Forelimb muscle (tissue), 1 donor: ENCODE measurements around the gene PTPN7. TPM values are rescaled to one million over a fixed set of nuclear protein-coding genes. Genes with fewer than 3 reads are reported as not detected.
"Not testable (repeated sequence)": the region's sequence is repeated elsewhere in the genome, so short reads cannot be mapped to it uniquely, and the experiment has no call there.

Experiments used
- DNase-seq: peaks from one replicate; pipeline ENCODE4 v3.0.0-alpha.2; 2013; ENCODE audit warnings: low read depth
- polyA plus RNA-seq: library from polyadenylated mRNA; unstranded; fragments of 120-200 nt; gene quantifications from one replicate; pipeline ENCODE4 v1.2.1, GENCODE V29; 2013; ENCODE audit not compliant: insufficient read length

PTPN7 gene
- polyA plus RNA-seq: 0.92 TPM

GRCh38 chr1:202160377-202160940 lies at the start of gene PTPN7:
TSS of gene PTPN7 (minus strand) at chr1:202160602. CDS start at chr1:202159402, 1,200 bp downstream.
- no peak for DNase-seq

DNA sequence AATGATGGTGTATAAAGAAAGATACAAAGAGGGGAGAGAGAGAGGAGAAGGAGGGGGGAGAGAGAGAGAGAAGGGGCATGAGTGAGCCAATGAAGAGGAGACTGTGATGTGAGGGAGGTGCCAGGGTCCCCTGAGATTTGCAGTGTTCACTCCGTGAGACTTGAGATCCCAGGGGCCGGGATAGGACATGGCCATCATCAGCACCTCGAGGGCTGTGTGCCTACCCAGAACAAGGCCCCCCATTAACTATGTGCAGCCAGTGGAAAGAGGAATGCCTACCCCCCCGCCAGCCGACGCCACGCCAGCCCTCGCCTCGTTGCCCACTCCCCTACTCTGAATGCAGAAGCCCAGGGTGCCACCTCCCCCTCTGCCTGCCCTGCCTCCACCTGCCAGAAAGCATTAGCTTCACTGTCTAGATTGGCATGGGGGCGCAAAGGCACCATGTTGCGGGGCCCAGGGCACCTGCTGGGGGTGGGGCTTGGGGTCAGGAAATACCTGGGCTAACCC lies 48.0 kb upstream of the PTPN7 start:
- DNase-seq: no peak

DNA sequence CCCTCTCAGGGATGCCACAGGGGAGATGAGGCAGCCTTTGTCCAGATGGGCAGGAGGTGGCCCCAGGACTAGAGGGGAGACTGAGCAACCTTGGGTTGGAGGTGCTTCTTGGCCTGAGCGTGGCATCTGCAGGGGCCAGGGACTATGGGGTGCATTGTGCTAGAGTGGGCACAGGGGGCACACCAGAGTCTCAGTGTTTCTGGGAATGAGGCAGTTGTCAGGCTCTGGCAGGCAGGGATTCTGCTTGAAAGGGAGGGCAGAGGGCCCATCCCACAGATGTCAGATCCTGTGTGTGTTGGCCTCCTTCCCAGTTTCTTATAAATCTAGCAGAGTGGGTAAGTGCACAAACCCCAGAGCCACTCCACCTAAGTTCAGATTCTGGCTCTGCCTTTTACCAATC lies 46.9 kb upstream of the PTPN7 start:
- no peak for DNase-seq

GRCh38 chr1:202205523-202206190 lies 45.3 kb upstream of the PTPN7 start:
- no peak for DNase-seq

- DNase-seq: no peak
Measured at GRCh38 chr1:202204065-202204464, 43.7 kb upstream of the PTPN7 start.

- no peak for DNase-seq
Measured at GRCh38 chr1:202203238-202204039, 43.0 kb upstream of the PTPN7 start.

- DNase-seq: no peak
Measured at GRCh38 chr1:202202500-202203168, 42.2 kb upstream of the PTPN7 start.

- no peak for DNase-seq
Measured at GRCh38 chr1:202201971-202202370, 41.6 kb upstream of the PTPN7 start.

DNA sequence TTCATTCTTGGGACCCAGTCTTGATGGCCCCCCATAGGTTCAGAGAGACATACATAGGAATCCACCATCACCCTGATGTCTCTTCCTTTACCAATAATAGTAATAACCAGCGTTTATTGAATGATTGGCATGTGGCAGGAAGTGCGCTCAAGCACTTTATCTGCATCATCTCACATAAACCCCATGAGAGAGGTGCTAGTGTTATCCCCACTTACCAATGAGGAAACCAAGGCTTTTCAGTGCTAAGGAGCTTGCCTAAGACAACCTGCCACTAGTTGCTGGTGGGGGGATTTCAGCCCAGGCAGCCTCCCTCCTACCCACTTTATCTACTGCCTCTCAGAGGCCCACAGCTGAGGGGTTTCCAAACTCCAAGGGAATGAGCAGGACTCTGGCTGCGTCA lies 40.9 kb upstream of the PTPN7 start:
- no peak for DNase-seq

- no peak for DNase-seq
Measured at GRCh38 chr1:202200669-202201068, 40.3 kb upstream of the PTPN7 start.

- no peak for DNase-seq
Measured at GRCh38 chr1:202200112-202200548, 39.7 kb upstream of the PTPN7 start.

DNA sequence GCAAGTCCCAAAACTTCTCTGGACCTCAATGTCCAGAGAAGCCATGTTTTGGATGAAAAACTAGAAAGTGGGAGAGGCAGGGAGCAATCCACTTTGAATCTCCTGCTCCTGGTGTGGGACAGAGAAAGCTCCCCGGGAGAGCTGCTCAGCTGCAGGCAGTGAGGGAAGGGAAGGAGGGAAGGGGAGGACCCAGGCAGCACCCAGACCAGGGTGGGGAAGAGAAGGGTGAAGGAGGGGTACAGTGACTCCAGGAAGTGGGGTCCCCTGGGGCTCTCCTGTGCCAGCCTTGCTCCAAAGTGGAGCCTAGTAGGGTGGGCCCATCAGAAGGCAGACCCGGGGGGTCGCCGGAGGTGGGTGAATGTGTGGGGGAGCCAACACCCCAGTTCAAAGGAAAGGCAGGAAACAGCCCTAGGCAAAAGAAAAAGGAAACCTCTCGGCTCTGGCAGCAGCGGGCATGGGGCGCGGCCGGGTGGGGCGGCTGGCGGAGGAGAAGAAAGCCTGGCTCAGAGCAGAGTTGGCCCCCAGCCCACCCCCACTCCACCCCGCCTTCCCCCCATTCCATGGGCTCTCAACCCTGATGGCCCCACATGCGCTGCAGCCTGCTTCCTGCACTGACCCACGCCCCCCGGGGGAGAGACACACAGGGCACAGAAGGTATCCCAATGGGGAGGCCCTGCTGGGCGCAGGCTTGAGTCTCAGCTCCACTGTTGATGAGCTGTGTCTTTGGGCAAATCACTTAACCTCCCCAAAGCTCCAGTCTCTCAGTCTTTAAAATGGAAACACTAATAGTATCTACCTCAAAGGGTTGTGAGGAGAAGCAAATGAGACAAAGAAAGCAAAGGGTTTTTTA lies 38.9 kb upstream of the PTPN7 start:
- no peak for DNase-seq

GRCh38 chr1:202198366-202198724 lies 37.9 kb upstream of the PTPN7 start:
- DNase-seq: no peak

DNA sequence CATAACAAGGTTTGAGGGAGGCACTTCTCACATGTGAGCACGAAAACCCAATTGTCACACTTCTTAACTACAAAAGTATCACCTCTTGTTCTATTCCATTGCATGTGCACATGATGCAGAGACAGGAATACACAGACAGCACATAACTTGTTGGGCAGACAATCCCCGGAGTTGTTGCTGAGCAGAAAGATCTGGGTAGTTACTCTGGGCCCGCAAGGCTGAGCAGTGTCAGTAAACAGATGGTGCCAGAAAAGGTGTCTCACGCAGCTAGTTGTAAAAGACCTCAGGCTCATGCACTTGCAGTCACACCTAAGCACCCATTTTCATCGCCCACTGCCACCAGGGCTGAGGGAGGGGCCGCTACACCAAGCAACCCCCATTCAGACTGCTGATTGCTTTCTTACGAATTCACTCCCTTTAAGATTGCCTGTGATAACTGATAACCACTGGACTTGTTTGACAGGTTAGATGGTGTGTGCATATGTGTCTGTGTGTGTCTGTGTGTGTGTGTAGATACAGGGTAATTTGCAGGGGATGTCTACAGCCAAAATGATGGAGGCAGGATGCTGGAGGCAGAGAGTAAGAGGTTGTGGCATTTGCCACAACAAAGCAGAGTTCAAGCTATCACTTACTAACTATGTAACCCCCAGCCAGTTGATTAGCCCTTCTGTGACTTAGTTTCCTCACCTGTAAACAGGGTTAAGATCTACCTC lies 37.4 kb upstream of the PTPN7 start:
- DNase-seq: no peak

DNA sequence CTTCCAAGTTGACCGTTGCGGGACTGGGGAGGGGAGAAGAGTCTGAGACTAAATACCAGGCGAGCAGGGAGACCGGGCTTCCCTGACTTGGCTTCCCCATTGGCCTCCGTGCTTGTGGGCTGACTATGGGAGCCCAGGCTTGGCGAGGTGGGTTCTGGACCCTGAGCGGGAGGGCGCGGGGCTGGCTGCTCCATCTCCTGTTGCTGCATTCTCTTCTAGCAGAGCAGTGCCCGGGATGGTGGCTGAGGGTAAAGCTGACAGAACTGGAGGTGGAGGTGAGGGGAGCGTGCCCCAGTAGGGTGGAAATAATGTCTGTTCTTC lies 33.9 kb upstream of the PTPN7 start:
- DNase-seq: no peak

- no peak for DNase-seq
Measured at GRCh38 chr1:202193614-202194327, 33.4 kb upstream of the PTPN7 start, which contains the start of gene LGR6. TSS of gene LGR6 (plus strand) at chr1:202193799. CDS start at chr1:202193990, 191 bp downstream.

- peak; percentile 11 for DNase-seq
Measured at GRCh38 chr1:202192770-202193613, 32.6 kb upstream of the PTPN7 start.

- not testable (repeated sequence) for DNase-seq
Measured at GRCh38 chr1:202191391-202191790, 31.0 kb upstream of the PTPN7 start.
